ENCODE results near the gene NABP1.

NABP1 gene

GRCh38 chr2:191650896-191651773, 26.8 kb upstream of the NABP1 start:
- no peak for DNase-seq

GRCh38 chr2:191653667-191654391, 24.1 kb upstream of the NABP1 start:
- DNase-seq = no peak

- no peak for DNase-seq
These were observed 21.5 kb upstream of the NABP1 start for GRCh38 chr2:191656391-191656790.

- no peak for DNase-seq
These were observed 21.1 kb upstream of the NABP1 start for GRCh38 chr2:191656792-191657191.

GRCh38 chr2:191657977-191658376, 20.0 kb upstream of the NABP1 start:
- no peak for DNase-seq

GRCh38 chr2:191659198-191659597, 18.7 kb upstream of the NABP1 start:
- DNase-seq = no peak

GRCh38 chr2:191660575-191660974, 17.4 kb upstream of the NABP1 start:
- no peak for DNase-seq

- no peak for DNase-seq
These were observed 16.6 kb upstream of the NABP1 start for GRCh38 chr2:191661097-191661924.

- no peak for DNase-seq
These were observed 12.9 kb upstream of the NABP1 start for GRCh38 chr2:191664823-191665677.

- no peak for DNase-seq
These were observed 11.7 kb upstream of the NABP1 start for GRCh38 chr2:191666226-191666625.

GRCh38 chr2:191666732-191667131, 11.2 kb upstream of the NABP1 start:
- DNase-seq = no peak

GRCh38 chr2:191670076-191670475, 7.9 kb upstream of the NABP1 start:
- no peak for DNase-seq

GRCh38 chr2:191670787-191671186, 7.1 kb upstream of the NABP1 start:
- no peak for DNase-seq

GRCh38 chr2:191675807-191676721, 1.9 kb upstream of the NABP1 start:
- DNase-seq = peak; percentile 63

- peak; percentile 57 for DNase-seq
These were observed 918 bp upstream of the NABP1 start for GRCh38 chr2:191676790-191677645.

- DNase-seq = peak; percentile 79
These were observed 633 bp downstream of the NABP1 start for GRCh38 chr2:191678437-191679100.

- no peak for DNase-seq
These were observed 2.1 kb downstream of the NABP1 start for GRCh38 chr2:191679818-191680600.

- no peak for DNase-seq
These were observed 2.7 kb downstream of the NABP1 start for GRCh38 chr2:191680639-191681038.

GRCh38 chr2:191682126-191682525, 4.2 kb downstream of the NABP1 start:
- no peak for DNase-seq

Measured in stimulated activated CD8-positive, alpha-beta memory T cell treated with anti-CD3 and anti-CD28 coated beads, Interleukin-4, amount 100 ng/mL, for 48 hours (primary cell).